Measurements from ENCODE around the gene PARP15.

GRCh38 chr3:122587572-122587971 is 10.1 kb downstream of the PARP15 start:
- TF ChIP-seq CTCF (IDR thresholded peaks at IDR 0.05) (no peak), EP300 (IDR thresholded peaks at IDR 0.05) (no peak)

Data from ovary (tissue), 3 donors.